Ovary (tissue), 3 donors: ENCODE results near the gene FOSL2.

Experiments
- EP300 ChIP-seq: sonication (generic); formaldehyde crosslinking; IDR thresholded peaks from one replicate; pipeline ENCODE4 v1.6.1; 2017; ENCODE audit warnings: antibody characterized with exemption
- POLR2A ChIP-seq: fragments of 450-650 bp; IDR thresholded peaks from one replicate; pipeline ENCODE4 v1.6.1; 2017; ENCODE audit warnings: antibody characterized with exemption, mild to moderate bottlenecking, moderate library complexity
- TF ChIP-seq, protein P1 (sequence below), 3 donors: fragments of 450-650 bp in 2 of 3; fragments of 200-600 bp in 1 of 3; IDR thresholded peaks; one replicate each; pipeline versions ENCODE4 v1.5.1 to v1.8.0; 2016 to 2022; ENCODE audit warnings: antibody characterized with exemption in 3 of 3, mild to moderate bottlenecking in 1 of 3
- donor health status: DM: no; HTN: no; CAD: no.

DNA sequence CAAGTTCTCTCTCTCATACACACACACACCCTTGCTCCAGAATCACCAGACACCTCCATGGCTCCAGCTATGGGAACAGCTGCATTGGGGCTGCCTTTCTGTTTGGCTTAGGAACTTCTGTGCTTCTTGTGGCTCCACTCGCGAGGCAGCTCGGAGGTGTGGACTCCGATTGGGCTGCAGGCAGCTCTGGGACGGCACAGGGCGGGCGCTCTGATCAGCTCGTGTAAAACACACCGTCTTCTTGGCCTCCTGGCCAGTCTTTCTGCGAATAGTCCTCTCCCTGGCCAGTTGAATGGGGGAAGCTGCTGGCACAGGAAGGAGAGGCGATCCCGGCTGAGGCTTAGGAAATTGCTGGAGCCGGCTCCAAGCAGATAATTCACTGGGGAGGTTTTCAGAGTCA, 22.4 kb downstream of the FOSL2 start:
- TF ChIP-seq, protein P1, sequence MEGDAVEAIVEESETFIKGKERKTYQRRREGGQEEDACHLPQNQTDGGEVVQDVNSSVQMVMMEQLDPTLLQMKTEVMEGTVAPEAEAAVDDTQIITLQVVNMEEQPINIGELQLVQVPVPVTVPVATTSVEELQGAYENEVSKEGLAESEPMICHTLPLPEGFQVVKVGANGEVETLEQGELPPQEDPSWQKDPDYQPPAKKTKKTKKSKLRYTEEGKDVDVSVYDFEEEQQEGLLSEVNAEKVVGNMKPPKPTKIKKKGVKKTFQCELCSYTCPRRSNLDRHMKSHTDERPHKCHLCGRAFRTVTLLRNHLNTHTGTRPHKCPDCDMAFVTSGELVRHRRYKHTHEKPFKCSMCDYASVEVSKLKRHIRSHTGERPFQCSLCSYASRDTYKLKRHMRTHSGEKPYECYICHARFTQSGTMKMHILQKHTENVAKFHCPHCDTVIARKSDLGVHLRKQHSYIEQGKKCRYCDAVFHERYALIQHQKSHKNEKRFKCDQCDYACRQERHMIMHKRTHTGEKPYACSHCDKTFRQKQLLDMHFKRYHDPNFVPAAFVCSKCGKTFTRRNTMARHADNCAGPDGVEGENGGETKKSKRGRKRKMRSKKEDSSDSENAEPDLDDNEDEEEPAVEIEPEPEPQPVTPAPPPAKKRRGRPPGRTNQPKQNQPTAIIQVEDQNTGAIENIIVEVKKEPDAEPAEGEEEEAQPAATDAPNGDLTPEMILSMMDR (IDR thresholded peaks at IDR 0.05): no peak
- TF ChIP-seq POLR2A (no peak), EP300 (no peak)
